ENCODE data around the gene FBXO34.

The FBXO34 gene, protein sequence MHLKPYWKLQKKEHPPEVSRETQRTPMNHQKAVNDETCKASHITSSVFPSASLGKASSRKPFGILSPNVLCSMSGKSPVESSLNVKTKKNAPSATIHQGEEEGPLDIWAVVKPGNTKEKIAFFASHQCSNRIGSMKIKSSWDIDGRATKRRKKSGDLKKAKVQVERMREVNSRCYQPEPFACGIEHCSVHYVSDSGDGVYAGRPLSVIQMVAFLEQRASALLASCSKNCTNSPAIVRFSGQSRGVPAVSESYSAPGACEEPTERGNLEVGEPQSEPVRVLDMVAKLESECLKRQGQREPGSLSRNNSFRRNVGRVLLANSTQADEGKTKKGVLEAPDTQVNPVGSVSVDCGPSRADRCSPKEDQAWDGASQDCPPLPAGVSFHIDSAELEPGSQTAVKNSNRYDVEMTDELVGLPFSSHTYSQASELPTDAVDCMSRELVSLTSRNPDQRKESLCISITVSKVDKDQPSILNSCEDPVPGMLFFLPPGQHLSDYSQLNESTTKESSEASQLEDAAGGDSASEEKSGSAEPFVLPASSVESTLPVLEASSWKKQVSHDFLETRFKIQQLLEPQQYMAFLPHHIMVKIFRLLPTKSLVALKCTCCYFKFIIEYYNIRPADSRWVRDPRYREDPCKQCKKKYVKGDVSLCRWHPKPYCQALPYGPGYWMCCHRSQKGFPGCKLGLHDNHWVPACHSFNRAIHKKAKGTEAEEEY

DNA sequence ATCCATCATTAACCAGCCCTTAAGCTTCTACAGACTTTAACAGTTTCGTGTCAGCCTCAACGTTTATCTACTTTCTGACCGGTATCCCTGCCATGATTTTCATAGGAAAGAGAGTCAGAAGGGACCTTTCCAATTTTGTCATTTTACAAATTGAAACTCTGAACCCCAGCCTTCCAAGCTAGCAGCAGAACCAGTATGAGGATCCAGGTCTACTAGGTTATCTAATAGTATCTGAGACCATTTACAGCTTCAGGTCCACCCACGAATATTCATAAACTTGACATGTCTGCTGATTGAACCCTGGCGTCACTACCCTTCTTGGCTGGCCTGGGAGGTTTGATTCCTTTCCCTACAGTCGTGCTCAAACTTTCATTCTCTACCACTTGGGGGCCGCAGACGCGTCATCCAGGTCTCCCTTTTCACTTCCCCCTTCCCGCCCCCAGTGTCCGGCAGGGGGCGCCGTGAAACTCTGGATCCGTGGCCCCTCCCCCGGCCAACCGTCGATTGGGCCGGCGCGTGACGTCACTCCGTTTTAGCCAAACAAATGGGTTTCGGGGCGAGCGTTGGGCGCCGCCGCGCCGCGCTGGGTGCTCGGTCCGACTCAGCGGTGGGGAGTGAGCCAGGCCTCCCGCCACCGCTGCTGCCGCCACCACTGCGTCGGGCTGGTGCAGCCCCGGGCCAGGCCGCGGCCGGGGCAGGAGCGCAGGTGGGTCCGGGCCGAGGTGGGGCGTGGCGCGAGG, at the start of gene FBXO34:
Gene FBXO34, plus strand, starts transcription at position 590 of the 740 bp plus-strand sequence. CDS start 78,970 bp downstream, outside the sequence.
- Mint-ChIP-seq H3K9me3 (no peaks in the 10 kb centered on the region), H3K27ac (peak within 1 kb of the TSS; percentile 84), H3K4me1 (peaks cover 34% of the 10 kb centered on the region), H3K36me3 (no peaks in the 10 kb centered on the region), H3K4me3 (peak within 1 kb of the TSS; percentile 89), H3K27me3 (no peaks in the 10 kb centered on the region)
- peak; percentile 96 for ATAC-seq

DNA sequence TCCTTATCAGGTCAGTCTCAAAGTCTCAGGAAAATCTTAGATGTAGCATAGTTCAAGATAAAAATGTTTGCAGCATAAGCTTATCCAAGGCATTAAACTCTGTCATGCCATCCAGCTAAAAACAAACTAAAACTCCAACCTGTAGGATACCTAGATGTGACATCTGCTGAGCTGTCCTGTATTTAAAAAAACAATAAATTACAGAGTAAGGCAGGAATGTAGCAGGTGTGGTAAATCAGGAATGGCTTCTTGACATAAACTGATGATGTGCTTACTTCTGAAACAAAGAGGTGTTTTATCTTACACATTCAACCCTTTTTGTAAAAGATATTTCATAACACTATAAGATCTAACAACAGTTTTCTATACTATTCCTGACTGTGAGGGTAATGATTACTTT, 49.3 kb upstream of the FBXO34 start:
- H3K4me1 Mint-ChIP-seq, result no peaks in the 10 kb centered on the region

DNA sequence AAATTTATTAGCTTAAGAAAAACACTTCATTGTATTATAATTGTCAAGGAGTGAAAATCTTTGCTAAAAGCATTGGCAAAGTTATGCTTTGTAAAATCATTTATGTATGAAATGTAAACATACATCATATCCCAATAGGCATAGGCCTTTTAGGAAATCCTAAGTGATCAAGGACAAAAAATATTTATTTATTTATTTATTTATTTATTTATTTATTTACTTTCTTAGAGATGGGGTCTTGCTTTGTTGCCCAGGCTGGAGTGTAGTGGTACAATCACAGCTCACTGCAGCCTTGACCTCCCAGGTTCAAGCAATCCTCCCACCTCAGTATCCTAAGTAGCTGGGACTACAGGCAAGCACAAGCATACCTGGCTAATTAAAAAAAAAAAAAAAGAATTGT, 47.9 kb upstream of the FBXO34 start:
- H3K9me3 Mint-ChIP-seq, result peaks cover 6% of the 10 kb centered on the region
- ATAC-seq, result no peak
- H3K4me3 Mint-ChIP-seq, result no peak overlapping the region
- H3K36me3 Mint-ChIP-seq, result peaks cover 4% of the 10 kb centered on the region
- peaks cover 11% of the 10 kb centered on the region for H3K27me3 Mint-ChIP-seq
- H3K4me1 Mint-ChIP-seq, result no peaks in the 10 kb centered on the region
- no peak overlapping the region for H3K27ac Mint-ChIP-seq

More for the DNA sequence above, 49.3 kb upstream of the FBXO34 start:
- H3K27ac Mint-ChIP-seq, result no peak overlapping the region
- ATAC-seq, result no peak
- peaks cover 4% of the 10 kb centered on the region for H3K27me3 Mint-ChIP-seq
- no peak overlapping the region for H3K4me3 Mint-ChIP-seq
- peaks cover 5% of the 10 kb centered on the region for H3K9me3 Mint-ChIP-seq
- peaks cover 4% of the 10 kb centered on the region for H3K36me3 Mint-ChIP-seq

DNA sequence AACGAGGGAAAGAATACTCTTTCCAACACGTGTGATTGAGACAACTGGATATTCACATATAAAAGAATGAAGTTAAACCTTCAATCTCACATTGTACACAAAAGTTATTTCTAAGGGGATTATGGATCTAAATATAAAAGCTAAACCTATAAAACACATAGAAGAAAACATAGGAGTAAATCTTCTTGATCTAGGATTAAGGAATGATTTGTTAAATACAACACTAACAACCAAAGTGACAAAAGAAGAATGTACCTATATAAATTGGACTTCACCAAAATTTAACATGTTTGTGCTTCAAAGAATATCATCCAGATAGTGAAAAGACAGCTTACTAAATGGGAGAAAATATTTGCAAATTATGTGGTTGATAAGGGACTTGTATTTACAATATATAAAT, 43.0 kb upstream of the FBXO34 start:
- Mint-ChIP-seq H3K27me3 (peaks cover 11% of the 10 kb centered on the region), H3K9me3 (peaks cover 6% of the 10 kb centered on the region), H3K4me3 (no peak overlapping the region), H3K36me3 (peaks cover 4% of the 10 kb centered on the region), H3K4me1 (no peaks in the 10 kb centered on the region), H3K27ac (no peak overlapping the region)
- ATAC-seq, result no peak

DNA sequence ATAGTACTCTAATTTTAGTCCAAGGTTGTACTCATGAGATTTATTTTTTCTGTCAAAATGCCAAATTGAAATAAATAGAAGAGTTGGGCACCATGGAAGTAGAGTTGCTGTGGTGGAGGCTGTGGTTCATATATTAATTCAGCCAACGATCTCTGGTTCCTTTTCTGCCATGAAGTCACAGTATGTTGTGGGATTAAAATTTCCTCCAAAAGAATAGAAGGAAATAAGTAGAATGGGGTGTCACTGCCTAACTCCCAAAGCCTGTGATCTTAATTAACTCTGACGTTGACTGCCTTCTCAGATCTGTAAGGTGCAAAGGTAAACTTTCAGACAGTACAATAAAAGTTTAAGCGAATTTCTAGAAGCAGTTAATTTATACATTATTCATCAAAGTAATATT, 37.6 kb upstream of the FBXO34 start:
- H3K4me3 Mint-ChIP-seq, result no peak overlapping the region
- H3K36me3 Mint-ChIP-seq, result no peaks in the 10 kb centered on the region
- H3K27ac Mint-ChIP-seq, result no peak overlapping the region
- peaks cover 9% of the 10 kb centered on the region for H3K4me1 Mint-ChIP-seq
- no peak for ATAC-seq
- peaks cover 6% of the 10 kb centered on the region for H3K27me3 Mint-ChIP-seq
- H3K9me3 Mint-ChIP-seq, result peaks cover 6% of the 10 kb centered on the region

DNA sequence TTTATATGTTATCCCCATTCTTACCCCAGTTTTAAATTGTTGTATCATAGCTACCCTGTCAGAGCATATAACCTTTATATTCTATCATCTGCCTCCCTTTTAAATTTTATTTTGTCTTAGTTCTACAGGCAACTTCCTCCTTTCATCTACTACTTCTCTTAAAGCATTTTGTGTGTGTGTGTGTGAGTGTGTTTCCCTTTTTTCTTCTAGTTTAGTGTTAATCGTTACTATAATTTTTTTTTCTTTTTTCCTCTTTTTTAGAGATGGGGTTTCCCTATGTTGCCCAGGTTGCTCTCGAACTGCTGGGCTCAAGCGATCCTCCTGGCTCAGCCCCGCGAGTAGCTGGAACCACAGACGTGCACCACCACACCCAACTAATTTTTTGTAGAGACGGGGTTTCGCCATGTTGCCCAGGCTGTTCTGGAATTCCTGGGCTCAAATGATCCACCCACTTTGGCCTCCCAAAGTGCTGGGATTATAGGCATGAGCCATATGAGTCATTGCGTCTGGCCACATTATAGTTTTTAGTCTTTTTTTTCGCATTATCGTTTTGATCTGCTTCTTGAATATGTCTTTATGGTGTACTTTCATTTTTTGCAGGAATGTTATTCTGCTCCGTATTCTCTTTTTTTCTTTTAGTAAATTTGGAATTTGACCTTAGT, 33.1 kb upstream of the FBXO34 start:
- ATAC-seq, result no peak
- no peaks in the 10 kb centered on the region for H3K36me3 Mint-ChIP-seq
- peaks cover 11% of the 10 kb centered on the region for H3K4me1 Mint-ChIP-seq
- peaks cover 32% of the 10 kb centered on the region for H3K27me3 Mint-ChIP-seq
- H3K4me3 Mint-ChIP-seq, result no peak overlapping the region
- no peak overlapping the region for H3K27ac Mint-ChIP-seq
- H3K9me3 Mint-ChIP-seq, result peaks cover 6% of the 10 kb centered on the region

DNA sequence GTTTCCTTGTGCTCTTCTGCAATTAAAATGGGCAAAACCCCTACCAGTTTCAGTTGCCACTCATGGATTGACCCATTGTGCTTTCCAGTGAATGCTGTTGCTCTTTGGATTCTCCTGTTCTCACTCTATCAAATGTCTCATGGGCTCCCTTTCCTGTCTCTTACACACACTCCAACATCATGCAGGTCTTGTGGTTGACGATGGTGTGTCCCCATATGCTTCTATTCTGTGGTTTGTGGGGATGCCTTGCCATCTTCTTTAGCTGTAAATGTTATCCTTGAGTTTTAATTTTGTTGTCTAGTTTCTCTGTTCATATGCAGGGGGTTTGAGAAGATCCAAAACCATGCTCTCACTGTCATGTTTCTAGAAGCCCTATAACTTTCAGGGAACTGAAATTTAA, 31.9 kb upstream of the FBXO34 start:
- H3K36me3 Mint-ChIP-seq, result no peaks in the 10 kb centered on the region
- peaks cover 11% of the 10 kb centered on the region for H3K4me1 Mint-ChIP-seq
- H3K27me3 Mint-ChIP-seq, result peaks cover 32% of the 10 kb centered on the region
- no peak overlapping the region for H3K27ac Mint-ChIP-seq
- no peak overlapping the region for H3K4me3 Mint-ChIP-seq
- no peak for ATAC-seq
- peaks cover 6% of the 10 kb centered on the region for H3K9me3 Mint-ChIP-seq

DNA sequence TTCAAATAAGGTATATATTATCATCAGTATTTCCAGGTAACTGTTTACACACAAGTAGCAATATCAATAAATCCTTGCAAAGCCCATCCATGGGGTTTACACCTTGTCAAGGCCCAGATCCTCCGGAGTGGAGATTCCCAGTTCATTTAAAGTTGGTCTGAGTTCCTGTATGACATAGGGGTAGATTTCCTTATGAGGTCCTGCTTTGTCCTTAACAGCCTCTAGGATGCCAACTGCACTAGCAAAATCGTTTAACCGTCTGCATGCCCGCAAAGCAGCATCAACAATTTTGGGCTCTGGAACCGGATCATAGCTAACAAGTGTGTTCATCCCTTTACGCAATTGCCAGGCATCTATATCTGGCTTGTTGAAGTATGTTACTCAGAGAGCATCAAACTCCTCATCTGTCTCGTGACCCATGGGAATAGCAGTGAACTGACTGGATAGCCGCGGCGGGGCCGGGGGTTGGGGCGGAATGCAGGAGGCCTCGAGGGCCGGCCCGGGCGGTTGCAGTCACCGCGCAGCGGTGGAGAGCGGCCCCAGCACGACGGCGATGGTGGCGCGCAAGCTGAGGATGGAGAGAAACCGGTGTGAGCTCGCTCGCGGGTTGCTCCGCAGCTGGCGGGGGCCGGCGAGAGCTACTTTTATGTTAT, 30.6 kb upstream of the FBXO34 start:
- no peak overlapping the region for H3K27ac Mint-ChIP-seq
- no peaks in the 10 kb centered on the region for H3K36me3 Mint-ChIP-seq
- ATAC-seq, result no peak
- no peaks in the 10 kb centered on the region for H3K9me3 Mint-ChIP-seq
- peaks cover 11% of the 10 kb centered on the region for H3K4me1 Mint-ChIP-seq
- H3K27me3 Mint-ChIP-seq, result peaks cover 32% of the 10 kb centered on the region
- H3K4me3 Mint-ChIP-seq, result no peak overlapping the region

DNA sequence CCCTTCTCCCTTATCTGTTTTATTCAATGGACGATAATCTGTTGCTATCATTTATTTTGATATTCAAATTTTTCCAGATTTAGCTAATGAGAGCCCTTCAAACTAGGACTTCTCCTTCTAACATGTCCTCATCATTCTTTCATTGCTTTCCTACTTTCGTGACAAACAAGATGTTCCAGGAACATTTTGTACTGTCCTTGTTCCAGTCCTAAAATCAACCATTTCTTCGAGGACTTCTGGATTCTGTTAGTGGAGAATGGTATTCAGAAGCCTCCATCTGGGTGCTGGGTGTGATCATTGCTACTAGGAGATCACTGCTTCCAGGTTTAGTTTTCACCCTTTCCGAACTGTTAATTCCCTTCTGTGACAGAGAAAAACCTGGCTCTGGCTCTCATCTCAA, 29.5 kb upstream of the FBXO34 start:
- ATAC-seq, result no peak
- H3K27me3 Mint-ChIP-seq, result peaks cover 33% of the 10 kb centered on the region
- no peak overlapping the region for H3K4me3 Mint-ChIP-seq
- no peak overlapping the region for H3K27ac Mint-ChIP-seq
- no peaks in the 10 kb centered on the region for H3K9me3 Mint-ChIP-seq
- H3K36me3 Mint-ChIP-seq, result no peaks in the 10 kb centered on the region
- peaks cover 11% of the 10 kb centered on the region for H3K4me1 Mint-ChIP-seq

DNA sequence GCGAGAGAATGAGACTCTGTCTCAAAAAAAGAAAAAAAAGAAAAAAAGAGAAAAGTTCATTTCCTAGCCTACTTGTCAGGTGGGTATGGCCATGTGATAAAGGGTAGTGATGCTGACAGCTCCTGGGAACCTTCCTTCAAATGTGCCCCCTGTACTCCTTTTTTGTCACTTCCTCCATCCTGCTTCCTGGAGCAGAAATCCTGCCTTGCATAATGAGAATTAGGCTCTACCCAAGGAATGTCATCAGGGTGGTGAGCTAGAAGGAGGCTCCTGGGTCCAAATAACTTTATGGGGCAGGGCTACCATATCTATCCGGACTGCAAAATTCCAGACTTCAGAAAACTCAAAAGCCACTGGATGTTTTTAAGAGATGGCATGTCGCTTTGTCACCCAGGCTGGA, 27.8 kb upstream of the FBXO34 start:
- no peaks in the 10 kb centered on the region for H3K9me3 Mint-ChIP-seq
- H3K36me3 Mint-ChIP-seq, result no peaks in the 10 kb centered on the region
- no peak overlapping the region for H3K4me3 Mint-ChIP-seq
- peaks cover 4% of the 10 kb centered on the region for H3K4me1 Mint-ChIP-seq
- peaks cover 40% of the 10 kb centered on the region for H3K27me3 Mint-ChIP-seq
- no peak overlapping the region for H3K27ac Mint-ChIP-seq
- no peak for ATAC-seq

DNA sequence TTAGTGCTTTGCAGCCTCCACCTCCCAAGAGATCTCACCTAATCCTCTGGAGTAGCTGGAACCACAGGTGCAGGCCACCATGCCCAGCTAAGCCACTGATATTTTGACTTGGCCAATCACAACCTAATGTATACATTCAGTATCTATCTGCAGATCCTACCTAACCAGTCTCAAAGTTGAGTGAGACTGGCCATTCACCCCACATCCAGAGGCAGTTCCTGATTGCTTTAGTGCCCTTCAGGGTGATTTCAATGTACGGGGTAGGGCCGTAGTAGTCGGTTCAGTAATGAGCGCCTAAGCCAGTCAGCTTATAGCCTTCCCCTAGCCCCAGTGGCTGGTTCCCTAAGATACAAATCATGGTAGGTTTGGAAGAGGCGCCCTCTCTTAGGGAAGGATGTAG, 27.4 kb upstream of the FBXO34 start:
- no peaks in the 10 kb centered on the region for H3K4me1 Mint-ChIP-seq
- no peak for ATAC-seq
- peaks cover 39% of the 10 kb centered on the region for H3K27me3 Mint-ChIP-seq
- H3K27ac Mint-ChIP-seq, result no peak overlapping the region
- no peaks in the 10 kb centered on the region for H3K9me3 Mint-ChIP-seq
- H3K4me3 Mint-ChIP-seq, result no peak overlapping the region
- H3K36me3 Mint-ChIP-seq, result no peaks in the 10 kb centered on the region

DNA sequence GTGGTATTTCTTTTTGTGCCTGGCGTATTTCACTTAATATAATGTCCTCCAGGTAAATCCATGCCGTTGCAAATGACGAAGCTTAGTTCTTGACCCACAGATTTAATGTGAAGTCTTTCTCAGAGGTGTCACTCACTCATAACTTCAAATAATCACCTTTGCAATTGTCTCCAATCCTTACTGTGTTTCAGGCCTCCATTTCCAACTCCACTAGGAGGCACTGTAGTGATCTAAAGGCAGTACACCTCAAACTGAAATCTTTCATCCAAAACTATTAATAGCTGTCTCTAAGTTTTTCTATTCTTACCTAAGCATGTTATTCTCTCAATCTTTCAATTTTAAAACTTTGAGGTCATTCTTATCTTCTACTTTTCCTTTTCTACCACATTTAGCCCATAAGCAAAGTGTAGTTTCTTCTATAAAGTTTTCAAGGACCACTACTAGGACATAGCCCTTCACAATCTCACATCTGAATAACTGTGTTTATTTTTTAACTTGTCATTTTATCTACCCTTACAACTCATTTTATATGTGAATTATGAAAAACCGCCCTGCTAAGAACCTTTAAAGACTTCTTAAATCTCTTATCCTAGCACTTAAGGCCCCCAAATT, 25.5 kb upstream of the FBXO34 start:
- no peak for ATAC-seq
- no peaks in the 10 kb centered on the region for H3K36me3 Mint-ChIP-seq
- H3K27me3 Mint-ChIP-seq, result peaks cover 50% of the 10 kb centered on the region
- H3K9me3 Mint-ChIP-seq, result no peaks in the 10 kb centered on the region
- no peak overlapping the region for H3K27ac Mint-ChIP-seq
- H3K4me1 Mint-ChIP-seq, result no peaks in the 10 kb centered on the region
- H3K4me3 Mint-ChIP-seq, result no peak overlapping the region

DNA sequence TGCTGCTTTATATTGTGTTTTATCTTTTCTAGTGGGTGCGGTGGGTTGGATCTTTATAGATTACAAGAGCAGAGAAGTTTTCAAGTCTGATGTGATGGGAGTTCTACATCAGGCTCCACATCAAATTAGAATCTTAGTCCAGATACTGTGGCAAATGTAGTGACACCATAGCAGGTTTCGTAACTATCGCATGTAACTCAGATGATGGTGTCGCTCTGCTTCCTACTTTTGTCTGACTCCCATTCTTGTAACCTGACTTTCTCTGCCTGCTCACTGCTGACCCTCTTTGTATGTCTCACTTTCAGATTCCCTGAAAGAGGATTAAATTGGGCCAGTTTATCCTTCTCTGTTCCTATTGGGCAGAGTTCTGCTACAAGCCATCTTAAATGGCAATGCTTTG, 22.8 kb upstream of the FBXO34 start:
- Mint-ChIP-seq H3K27ac (no peak overlapping the region), H3K4me3 (no peak overlapping the region), H3K27me3 (peaks cover 42% of the 10 kb centered on the region), H3K36me3 (no peaks in the 10 kb centered on the region), H3K9me3 (no peaks in the 10 kb centered on the region), H3K4me1 (no peaks in the 10 kb centered on the region)
- no peak for ATAC-seq

DNA sequence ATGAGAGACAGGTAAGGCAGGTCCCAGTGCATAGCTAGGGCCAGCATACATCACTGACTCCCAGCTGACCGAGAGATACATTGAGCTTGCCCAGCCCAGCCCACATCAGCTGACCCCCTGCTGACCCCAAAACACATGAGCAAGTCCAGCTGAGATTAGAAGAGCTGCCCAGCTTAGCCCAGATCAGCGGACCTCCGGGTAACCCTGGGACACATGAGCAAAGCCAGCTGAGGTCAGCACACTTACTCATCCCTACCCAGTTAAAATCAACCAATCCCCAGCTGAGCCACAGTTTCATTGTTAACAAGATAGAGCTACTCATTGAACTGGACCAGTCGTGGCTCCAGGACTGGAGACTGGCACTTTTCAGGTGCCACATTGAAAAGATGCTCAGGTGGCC, 21.8 kb upstream of the FBXO34 start:
- Mint-ChIP-seq H3K27me3 (peaks cover 42% of the 10 kb centered on the region), H3K4me3 (no peak overlapping the region), H3K27ac (no peak overlapping the region), H3K4me1 (no peaks in the 10 kb centered on the region), H3K9me3 (no peaks in the 10 kb centered on the region), H3K36me3 (no peaks in the 10 kb centered on the region)
- ATAC-seq, result no peak

All from stimulated activated memory B cell treated with anti-CD40 and anti-IgM and Interleukin-4, amounts not matched to agents 10 μg/mL and 1 μg/mL and 100 μg/mL, for 72 hours (primary cell).